PC-3 (cell line): Measurements from ENCODE around the gene RALB. TPM values are rescaled to one million over a fixed set of nuclear protein-coding genes. Genes with fewer than 3 reads are reported as not detected.

Experiments used
- ATAC-seq: fragments of 200-7000 bp; cut with Tn5 transposase; 2 replicates; pipeline ENCODE4 v1.9.1; 2020; ENCODE audit warnings: mild to moderate bottlenecking, moderate library complexity
- BruUV-seq: library from RNA; stranded (reverse); fragments of 400-500 nt; replicated peaks from 2 replicates; lab custom pipeline; 2021; lab: Mats Ljungman, UMichigan
- CTCF ChIA-PET: fragments of 300-600 bp; sonication (Branson Sonifier 250); formaldehyde crosslinking; loops from one replicate; lab custom pipeline; 2022; ENCODE audit warnings: antibody characterized with exemption; lab: Charles Lee
- POLR2A ChIA-PET: fragments of 300-600 bp; sonication (Branson Sonifier 250); formaldehyde crosslinking; loops from one replicate; lab custom pipeline; 2022; ENCODE audit warnings: antibody characterized with exemption; ENCODE audit not compliant: unreplicated experiment; lab: Charles Lee
- DNase-seq: peaks from one replicate; pipeline ENCODE4 v3.0.0-alpha.2; 2015
- H2AFZ ChIP-seq: fragments of 300-600 bp; sonication (generic); 2 replicates; pipeline ENCODE4 v1.6.0; 2016; ENCODE audit warnings: antibody characterized with exemption, low read length
- H3F3A ChIP-seq: fragments of 300-600 bp; sonication (generic); one replicate; pipeline ENCODE4 v1.6.0; 2017; ENCODE audit warnings: antibody characterized with exemption, low read length, control low read depth, mild to moderate bottlenecking; ENCODE audit not compliant: unreplicated experiment
- H3K27ac ChIP-seq: fragments of 300-600 bp; sonication (generic); 2 replicates; pipeline ENCODE4 v1.5.1; 2016; ENCODE audit warnings: mild to moderate bottlenecking, low read length
- H3K27me3 ChIP-seq: fragments of 300-600 bp; sonication (generic); 2 replicates; pipeline ENCODE4 v1.6.1; 2016; ENCODE audit warnings: low read length, mixed read lengths
- H3K36me3 ChIP-seq: fragments of 300-600 bp; sonication (generic); 2 replicates; pipeline ENCODE4 v1.6.1; 2016; ENCODE audit warnings: low read depth, mixed run types, low read length, mixed read lengths
- H3K4me1 ChIP-seq: fragments of 300-600 bp; sonication (generic); 2 replicates; pipeline ENCODE4 v1.5.1; 2016; ENCODE audit warnings: low read length; ENCODE audit not compliant: insufficient read depth
- H3K4me2 ChIP-seq: fragments of 300-600 bp; sonication (generic); 2 replicates; pipeline ENCODE4 v1.6.0; 2016; ENCODE audit warnings: low read length
- H3K4me3 ChIP-seq: fragments of 300-600 bp; sonication (generic); 2 replicates; pipeline ENCODE4 v1.5.1; 2016; ENCODE audit warnings: mild to moderate bottlenecking, low read length, mixed read lengths
- H3K79me2 ChIP-seq: fragments of 300-600 bp; sonication (generic); 2 replicates; pipeline ENCODE4 v1.6.1; 2017; ENCODE audit warnings: low read length, mixed read lengths
- H3K9ac ChIP-seq: fragments of 300-600 bp; sonication (generic); 2 replicates; pipeline ENCODE4 v1.6.0; 2016; ENCODE audit warnings: mild to moderate bottlenecking, low read length
- H3K9me2 ChIP-seq: fragments of 300-600 bp; sonication (generic); replicated peaks from 2 replicates; pipeline ENCODE4 v1.6.1; 2016; ENCODE audit warnings: mixed run types, low read length, mixed read lengths
- H3K9me3 ChIP-seq: fragments of 300-600 bp; sonication (generic); 2 replicates; pipeline ENCODE4 v1.6.1; 2016; ENCODE audit warnings: low read length, mixed read lengths
- H4K20me1 ChIP-seq: fragments of 300-600 bp; sonication (generic); 2 replicates; pipeline ENCODE4 v1.6.1; 2016; ENCODE audit warnings: low read length, mixed read lengths
- CTCF ChIP-seq: fragments of 300-600 bp; sonication (generic); conservative IDR thresholded peaks from 2 replicates; pipeline ENCODE4 v1.5.1; 2017; ENCODE audit warnings: antibody characterized with exemption, low read depth, mild to moderate bottlenecking, low read length
- EZH2 ChIP-seq: fragments of 300-600 bp; sonication (generic); IDR thresholded peaks from one replicate; pipeline ENCODE4 v1.6.1; 2017; ENCODE audit warnings: antibody characterized with exemption, mild to moderate bottlenecking, low read length; ENCODE audit not compliant: unreplicated experiment
- EZH2phosphoT487 ChIP-seq: fragments of 300-600 bp; sonication (generic); IDR thresholded peaks from 2 replicates; pipeline ENCODE4 v1.6.1; 2018; ENCODE audit warnings: mild to moderate bottlenecking, antibody characterized with exemption, low read length, borderline replicate concordance
- intact Hi-C: fragments of 100-400 bp; cut with micrococcal nuclease; formaldehyde crosslinking; loops from 2 replicates; pipeline ENCODE4 v1.9.0; 2023
- total RNA-seq: library from RNA; depleted of rRNA; stranded (reverse); fragments of >200 nt; gene quantifications from 2 replicates; pipeline ENCODE4 v1.2.3, GENCODE V29; 2014

The RALB gene
- total RNA-seq, 1 experiment from 2014 or later = 57.9 TPM

- ATAC-seq = no peak
Observed at GRCh38 chr2:120255071-120255470, 2.4 kb downstream of the RALB start.

GRCh38 chr2:120255986-120256650 lies 3.5 kb downstream of the RALB start:
- POLR2A ChIA-PET = no interaction called here
- Histone ChIP-seq H3K9me2 (no peaks in the 10 kb centered on the region), H3K9me3 (no peaks in the 10 kb centered on the region), H3K27me3 (no peaks in the 10 kb centered on the region), H3K4me2 (no peak overlapping the region), H3F3A (no peaks in the 10 kb centered on the region), H3K4me3 (no peak overlapping the region), H3K79me2 (peaks cover 69% of the 10 kb centered on the region), H3K4me1 (peaks cover 34% of the 10 kb centered on the region), H3K36me3 (peaks cover 3% of the 10 kb centered on the region; the same call in 1 of the 2 replicates), H4K20me1 (peaks cover 15% of the 10 kb centered on the region; the same call in 1 of the 2 replicates), H2AFZ (no peak overlapping the region), H3K9ac (no peak overlapping the region), H3K27ac (no peak overlapping the region)
- intact Hi-C loops = no loop called here
- no TSS peak for BruUV-seq
- TF ChIP-seq CTCF (no peak), EZH2phosphoT487 (no peak), EZH2 (no peak)
- no peak for DNase-seq
- CTCF ChIA-PET = no interaction called here
- ATAC-seq = no peak

More at GRCh38 chr2:120255071-120255470, 2.4 kb downstream of the RALB start:
- CTCF ChIA-PET = no interaction called here
- Histone ChIP-seq H3K4me1 (peaks cover 34% of the 10 kb centered on the region), H3K27me3 (no peaks in the 10 kb centered on the region), H3F3A (no peaks in the 10 kb centered on the region), H3K9me2 (no peaks in the 10 kb centered on the region), H4K20me1 (peaks cover 15% of the 10 kb centered on the region; the same call in 1 of the 2 replicates), H3K9me3 (no peaks in the 10 kb centered on the region), H3K79me2 (peaks cover 59% of the 10 kb centered on the region), H3K4me3 (no peak overlapping the region), H3K9ac (no peak overlapping the region), H2AFZ (no peak overlapping the region), H3K4me2 (peak overlapping the region; percentile 96), H3K27ac (no peak overlapping the region), H3K36me3 (peaks cover 3% of the 10 kb centered on the region; the same call in 1 of the 2 replicates)
- DNase-seq = no peak
- TF ChIP-seq CTCF (no peak), EZH2 (no peak), EZH2phosphoT487 (no peak)
- POLR2A ChIA-PET = no interaction called here
- intact Hi-C loops = no loop called here
- no TSS peak for BruUV-seq

GRCh38 chr2:120256651-120257000 lies 4.0 kb downstream of the RALB start:
- Histone ChIP-seq H3K79me2 (peaks cover 74% of the 10 kb centered on the region), H3K4me1 (peaks cover 32% of the 10 kb centered on the region), H3K4me2 (no peak overlapping the region), H3K9me3 (no peaks in the 10 kb centered on the region), H3K9ac (no peak overlapping the region), H2AFZ (no peak overlapping the region), H3F3A (no peaks in the 10 kb centered on the region), H3K4me3 (no peak overlapping the region), H4K20me1 (peaks cover 15% of the 10 kb centered on the region; the same call in 1 of the 2 replicates), H3K9me2 (no peaks in the 10 kb centered on the region), H3K27me3 (no peaks in the 10 kb centered on the region), H3K27ac (no peak overlapping the region), H3K36me3 (peaks cover 3% of the 10 kb centered on the region; the same call in 1 of the 2 replicates)
- ATAC-seq (no peak), DNase-seq (no peak)
- TF ChIP-seq EZH2 = no peak
- TF ChIP-seq CTCF = no peak
- no peak for TF ChIP-seq EZH2phosphoT487
- intact Hi-C loops = no loop called here
- ChIA-PET POLR2A (no interaction called here), CTCF (interaction anchor here (0.9 kb wide), 1 partner anchor 56 kb away, joined by 4 read pairs; no protein-coding TSS in a partner anchor)
- no TSS peak for BruUV-seq
